ENCODE data around the gene RAD51B. TPM values are rescaled to one million over a fixed set of nuclear protein-coding genes. Genes with fewer than 3 reads are reported as not detected.

Gene RAD51B
- total RNA-seq, 1 donor from 2014 or later: 14.7 TPM

DNA sequence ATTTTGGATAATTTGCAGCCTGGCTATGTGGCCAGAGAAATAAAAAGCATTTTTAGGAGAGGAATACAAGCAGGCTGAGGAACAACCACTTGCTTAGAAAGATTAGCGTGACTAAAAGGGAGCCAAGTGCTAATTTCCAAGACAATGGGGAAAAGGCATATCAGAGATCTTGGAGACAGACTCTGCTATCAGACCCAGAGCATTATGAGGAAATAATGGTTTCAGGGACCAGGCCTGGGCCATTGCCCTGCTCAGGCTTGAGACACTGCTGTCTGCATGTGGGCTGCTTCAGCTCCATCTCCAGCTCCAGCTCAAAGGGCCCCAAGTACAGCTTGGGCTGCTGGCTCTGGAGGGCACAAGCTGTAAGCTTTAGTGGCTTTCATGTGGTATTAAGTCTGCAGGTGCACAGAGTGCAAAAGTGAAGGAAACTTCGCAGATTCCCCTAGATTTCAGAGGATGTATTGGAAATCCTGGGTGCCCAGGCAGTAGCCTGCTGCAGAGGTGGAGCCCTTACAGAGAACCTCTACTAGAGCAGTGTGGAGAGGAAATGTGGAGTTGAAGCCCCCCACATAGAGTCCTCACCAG, 524.0 kb downstream of the RAD51B start:
- no peak for DNase-seq (ENCODE audit: low spot score)

GRCh38 chr14:68345738-68346137, 526.2 kb downstream of the RAD51B start:
- no peak for DNase-seq (ENCODE audit: low spot score)

- no peak for DNase-seq (ENCODE audit: low spot score)
Observed at GRCh38 chr14:68346556-68347343, 527.2 kb downstream of the RAD51B start.

DNA sequence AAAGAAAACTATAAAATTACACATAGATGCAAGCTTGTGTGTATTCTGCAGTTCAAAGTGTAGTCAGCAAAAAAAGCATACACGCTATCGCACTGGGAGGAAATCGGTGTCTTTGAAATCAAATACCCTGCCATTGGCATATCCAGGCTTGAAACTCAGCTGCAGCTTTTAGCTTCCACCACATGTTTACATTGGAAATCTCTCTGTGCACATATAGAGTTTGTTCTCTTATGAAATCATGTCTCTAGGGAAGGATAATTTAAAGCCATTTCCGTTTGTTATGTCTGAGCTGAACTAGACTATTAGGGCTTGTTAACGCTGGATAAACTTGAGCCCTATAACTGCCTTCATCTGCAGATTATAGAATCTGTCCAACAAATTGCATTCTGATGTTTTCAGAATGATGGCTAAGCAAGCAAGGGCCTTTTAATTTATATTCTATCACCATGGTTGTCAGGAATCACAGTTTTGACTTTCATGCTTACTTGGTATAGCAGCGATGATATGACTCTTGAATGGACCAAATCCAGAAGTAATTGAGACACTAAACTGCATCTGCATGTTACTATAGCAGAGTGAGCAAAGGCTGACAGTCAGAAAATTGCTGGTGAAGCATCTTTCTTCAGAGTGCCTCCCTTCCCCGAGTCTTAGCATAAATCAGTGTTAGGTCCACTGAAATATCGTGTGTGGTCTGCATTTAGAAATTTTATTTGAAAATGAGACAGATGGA, 530.5 kb downstream of the RAD51B start:
- no peak for DNase-seq (ENCODE audit: low spot score)

- no peak for DNase-seq (ENCODE audit: low spot score)
Observed at GRCh38 chr14:68355415-68355814, 535.8 kb downstream of the RAD51B start.

DNA sequence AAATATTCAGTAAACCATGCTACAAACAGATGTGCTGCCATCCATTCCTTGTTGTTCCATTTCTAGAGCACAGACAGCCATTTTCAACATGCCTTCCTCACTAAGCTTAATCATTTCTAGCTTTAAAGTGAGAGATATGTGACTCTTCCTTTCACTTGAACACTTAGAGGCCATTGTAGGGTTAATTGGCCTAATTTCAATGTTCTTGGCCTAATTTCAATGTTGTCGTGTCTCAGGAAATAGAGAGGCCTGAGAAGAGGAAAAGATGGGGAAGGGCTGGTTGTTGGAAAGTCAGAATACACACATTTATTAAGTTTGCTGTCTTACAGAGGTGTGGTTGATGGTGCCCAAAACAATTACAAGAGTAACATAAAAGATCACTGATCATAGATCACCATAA, 538.2 kb downstream of the RAD51B start:
- DNase-seq (ENCODE audit: low spot score): no peak

GRCh38 chr14:68358500-68358899, 538.9 kb downstream of the RAD51B start:
- DNase-seq (ENCODE audit: low spot score): no peak

DNA sequence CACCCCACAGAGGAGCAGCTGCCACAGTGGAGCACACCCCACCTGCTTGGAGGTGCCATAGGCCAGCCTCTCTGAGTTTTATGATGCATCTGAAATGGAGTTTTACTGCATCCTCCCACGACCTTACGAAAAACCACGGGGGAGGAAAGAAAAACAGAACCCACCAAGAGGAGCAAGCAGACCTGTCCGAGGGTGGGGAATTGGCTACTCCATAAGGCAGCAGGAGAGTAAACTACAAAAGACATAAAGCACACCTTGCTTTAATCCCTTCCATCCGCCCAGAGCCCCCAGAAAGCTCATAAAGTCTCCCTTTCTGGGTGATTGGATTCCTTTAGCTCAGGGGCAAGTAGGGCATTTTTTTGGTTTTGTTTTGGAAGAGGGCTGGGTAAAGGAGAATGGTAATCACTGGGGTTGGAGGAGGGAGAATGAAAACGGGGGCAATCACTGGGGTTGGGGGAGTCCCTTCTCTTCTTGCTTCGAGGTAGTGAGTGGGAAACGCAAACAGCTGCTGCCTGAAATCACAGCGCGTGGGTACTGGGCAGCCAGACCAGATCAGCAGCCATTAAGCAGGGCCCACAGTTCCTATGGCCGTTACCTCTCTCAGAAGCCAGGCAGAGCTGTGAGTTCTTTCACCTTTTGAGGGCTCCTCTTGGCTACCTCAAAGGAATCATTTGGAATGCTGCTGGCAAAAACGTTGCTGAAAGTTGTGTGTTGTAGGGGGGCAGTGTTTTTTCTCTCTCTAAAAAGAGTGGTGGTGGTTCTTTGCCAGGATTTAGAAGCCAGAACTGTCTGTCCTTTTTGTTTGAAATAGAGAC, 539.6 kb downstream of the RAD51B start:
- DNase-seq (ENCODE audit: low spot score): no peak

DNA sequence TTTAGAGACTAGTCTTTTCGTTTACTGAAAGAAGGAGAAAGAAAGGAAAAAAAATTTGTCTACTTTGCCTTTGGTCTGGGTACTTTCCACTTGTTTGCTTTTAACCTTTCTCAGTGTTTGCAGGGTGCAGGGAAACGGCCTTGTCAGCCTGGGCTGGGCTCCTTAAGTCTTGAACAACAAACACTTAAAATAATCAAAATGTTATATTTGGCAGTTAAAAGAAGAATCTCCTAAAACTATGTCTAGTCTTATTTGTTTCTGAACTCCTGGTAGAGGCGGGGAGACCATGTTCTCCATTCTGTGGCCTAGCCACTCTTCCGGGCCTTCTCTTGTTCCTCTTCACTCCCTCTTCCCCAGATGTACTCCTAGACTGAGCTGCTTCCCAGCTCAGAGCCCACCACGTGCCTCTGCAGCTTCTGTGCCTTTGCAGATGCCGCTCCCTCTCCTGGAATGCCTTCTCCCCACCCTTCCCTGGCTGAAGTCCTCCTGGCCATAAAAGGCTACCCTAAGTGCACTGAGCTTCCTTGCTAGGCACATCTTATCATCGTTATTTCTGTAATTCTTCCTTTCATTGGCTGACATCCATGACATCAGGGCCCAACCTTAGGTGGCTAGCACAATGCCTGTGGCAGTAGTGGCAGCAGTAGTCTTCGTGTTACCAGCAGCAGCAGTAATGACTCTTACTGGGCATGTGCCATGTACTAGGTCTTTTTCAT, 540.4 kb downstream of the RAD51B start:
- DNase-seq (ENCODE audit: low spot score): no peak

DNA sequence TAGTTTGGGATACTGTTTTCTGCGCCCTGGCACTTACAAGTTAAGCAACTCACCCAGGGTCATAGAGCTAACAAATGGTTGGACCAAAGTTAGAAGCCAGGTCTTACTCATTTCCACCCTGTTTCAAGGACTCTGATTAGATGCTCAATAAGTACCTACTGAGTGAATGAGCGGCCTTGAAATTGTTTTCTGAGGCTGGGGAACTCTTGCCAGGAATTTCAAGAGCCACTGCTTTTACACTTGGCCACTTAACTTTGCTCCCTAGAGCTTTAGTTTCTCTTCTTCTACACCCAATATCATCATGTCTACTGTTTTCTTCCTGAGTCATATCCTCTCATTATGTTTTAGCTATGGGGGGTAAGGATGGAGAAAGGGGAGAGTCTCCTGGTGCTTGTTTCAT, 541.7 kb downstream of the RAD51B start:
- no peak for DNase-seq (ENCODE audit: low spot score)

GRCh38 chr14:68362846-68363245, 543.3 kb downstream of the RAD51B start:
- no peak for DNase-seq (ENCODE audit: low spot score)

- no peak for DNase-seq (ENCODE audit: low spot score)
Observed at GRCh38 chr14:68363466-68363842, 543.9 kb downstream of the RAD51B start.

- DNase-seq (ENCODE audit: low spot score): no peak
Observed at GRCh38 chr14:68363843-68364767, 544.5 kb downstream of the RAD51B start.

DNA sequence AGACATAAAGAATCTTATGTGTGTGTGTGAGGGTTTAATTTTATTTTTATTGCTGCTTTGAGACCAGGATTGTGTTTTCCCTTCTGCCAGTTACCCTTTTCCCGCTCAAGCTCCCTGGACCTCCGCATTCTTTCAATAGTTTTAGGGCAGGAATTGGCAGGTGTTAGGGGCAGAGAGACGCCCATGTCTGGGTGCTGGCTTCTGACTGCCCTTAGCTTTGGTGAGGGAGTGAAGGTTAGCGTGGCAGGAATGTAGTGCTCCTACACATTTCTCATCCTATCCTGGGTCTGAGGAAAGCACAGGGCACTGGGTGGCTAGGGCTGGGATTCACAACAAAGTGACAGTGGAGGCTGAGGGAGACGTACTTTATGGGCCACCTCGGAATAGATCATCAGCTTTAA, 545.2 kb downstream of the RAD51B start:
- DNase-seq (ENCODE audit: low spot score): no peak

DNA sequence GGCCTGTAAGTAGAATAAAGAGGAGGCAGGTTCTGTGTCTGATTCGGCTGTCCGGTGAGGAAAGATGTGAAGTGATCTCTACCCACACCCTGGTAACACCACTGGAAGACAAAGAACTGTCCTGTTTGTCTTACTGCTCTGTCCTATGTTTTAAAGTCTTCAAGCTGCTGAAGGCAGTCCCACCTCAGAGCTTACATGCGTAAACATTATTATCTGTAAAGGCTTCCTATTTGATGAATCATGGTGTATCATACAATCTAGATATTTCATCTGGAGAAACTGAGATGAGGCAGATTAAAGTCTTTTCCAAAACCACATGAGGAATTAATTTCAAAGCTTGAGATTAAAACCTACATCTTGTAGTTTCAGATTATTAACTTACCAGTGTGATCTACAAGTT, 545.6 kb downstream of the RAD51B start:
- no peak for DNase-seq (ENCODE audit: low spot score)

DNA sequence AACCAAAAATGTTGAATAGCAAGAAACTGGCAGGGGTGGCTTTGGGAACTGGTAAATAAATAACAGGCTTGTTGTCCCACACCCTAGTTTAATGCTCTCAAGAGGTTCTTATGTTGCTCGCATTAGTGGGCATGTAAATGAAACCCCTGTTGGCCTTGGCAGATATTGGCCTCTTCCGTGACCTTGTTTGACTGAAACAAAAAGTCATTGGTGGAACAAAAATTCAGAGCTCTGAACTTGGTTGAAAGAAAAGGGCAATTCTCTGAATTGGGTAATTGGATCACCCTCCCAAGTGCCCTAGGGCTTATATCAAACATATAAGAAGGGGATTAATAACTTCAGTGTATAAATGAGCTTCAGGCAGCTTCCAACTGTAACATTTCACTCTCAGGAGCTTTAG, 547.1 kb downstream of the RAD51B start:
- no peak for DNase-seq (ENCODE audit: low spot score)

DNA sequence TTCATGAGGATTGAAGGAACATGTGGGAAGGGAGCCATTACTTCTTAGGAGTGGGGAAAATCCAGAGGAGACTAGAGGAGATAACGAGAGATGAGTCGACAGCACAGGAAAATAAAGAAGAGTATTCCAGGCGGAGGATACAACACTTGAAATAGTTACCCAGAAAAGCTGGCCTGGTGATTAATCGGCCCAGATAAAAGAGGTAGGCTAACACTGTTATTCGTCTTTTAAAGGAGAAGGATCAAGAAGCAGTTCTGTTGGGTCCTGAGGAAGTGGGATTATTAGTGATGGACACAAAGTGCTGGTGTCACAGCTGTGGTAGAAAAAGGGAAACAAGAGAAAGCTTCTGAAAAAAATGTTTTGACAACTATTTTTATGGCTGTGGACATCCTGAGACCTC, 548.0 kb downstream of the RAD51B start:
- DNase-seq (ENCODE audit: low spot score): no peak

GRCh38 chr14:68368850-68369249, 549.3 kb downstream of the RAD51B start:
- no peak for DNase-seq (ENCODE audit: low spot score)

- DNase-seq (ENCODE audit: low spot score): no peak
Observed at GRCh38 chr14:68369281-68370056, 549.9 kb downstream of the RAD51B start.

All from mesenteric fat pad (tissue), 1 donor.